ENCODE results near the gene RBM33.

Gene RBM33

GRCh38 chr7:155747209-155747608 is 102.7 kb downstream of the RBM33 start:
- DNase-seq (ENCODE audit: low spot score), result no peak

- no peak for DNase-seq (ENCODE audit: low spot score)
Measured at GRCh38 chr7:155749578-155749977, 105.1 kb downstream of the RBM33 start.

GRCh38 chr7:155750255-155751125 is 106.0 kb downstream of the RBM33 start:
- DNase-seq (ENCODE audit: low spot score), result no peak

GRCh38 chr7:155751409-155751808 is 106.9 kb downstream of the RBM33 start:
- DNase-seq (ENCODE audit: low spot score), result no peak

GRCh38 chr7:155752756-155753445 is 108.4 kb downstream of the RBM33 start:
- no peak for DNase-seq (ENCODE audit: low spot score)

- no peak for DNase-seq (ENCODE audit: low spot score)
Measured at GRCh38 chr7:155753446-155753965, 109.0 kb downstream of the RBM33 start.

- no peak for DNase-seq (ENCODE audit: low spot score)
Measured at GRCh38 chr7:155754165-155754564, 109.7 kb downstream of the RBM33 start.

GRCh38 chr7:155755026-155755425 is 110.6 kb downstream of the RBM33 start:
- no peak for DNase-seq (ENCODE audit: low spot score)

- DNase-seq (ENCODE audit: low spot score), result no peak
Measured at GRCh38 chr7:155756322-155756721, 111.9 kb downstream of the RBM33 start.

- DNase-seq (ENCODE audit: low spot score), result no peak
Measured at GRCh38 chr7:155758348-155758747, 113.9 kb downstream of the RBM33 start.

GRCh38 chr7:155759740-155760430 is 115.4 kb downstream of the RBM33 start:
- no peak for DNase-seq (ENCODE audit: low spot score)

GRCh38 chr7:155761162-155761561 is 116.7 kb downstream of the RBM33 start:
- no peak for DNase-seq (ENCODE audit: low spot score)

- no peak for DNase-seq (ENCODE audit: low spot score)
Measured at GRCh38 chr7:155762036-155762435, 117.6 kb downstream of the RBM33 start.

- DNase-seq (ENCODE audit: low spot score), result no peak
Measured at GRCh38 chr7:155762655-155763054, 118.2 kb downstream of the RBM33 start.

- DNase-seq (ENCODE audit: low spot score), result no peak
Measured at GRCh38 chr7:155763122-155763521, 118.7 kb downstream of the RBM33 start.

GRCh38 chr7:155763691-155764437 is 119.4 kb downstream of the RBM33 start:
- DNase-seq (ENCODE audit: low spot score), result no peak

- no peak for DNase-seq (ENCODE audit: low spot score)
Measured at GRCh38 chr7:155764438-155764793, 120.0 kb downstream of the RBM33 start.

GRCh38 chr7:155765458-155765857 is 121.0 kb downstream of the RBM33 start:
- no peak for DNase-seq (ENCODE audit: low spot score)

- DNase-seq (ENCODE audit: low spot score), result no peak
Measured at GRCh38 chr7:155766386-155766785, 121.9 kb downstream of the RBM33 start.

GRCh38 chr7:155766966-155767916 is 122.8 kb downstream of the RBM33 start:
- DNase-seq (ENCODE audit: low spot score), result no peak

- DNase-seq (ENCODE audit: low spot score), result no peak
Measured at GRCh38 chr7:155769701-155770100, 125.2 kb downstream of the RBM33 start.

Data from HuH-7.5 (cell line).